K562 (cell line): ENCODE data around the gene UBFD1. TPM values are rescaled to one million over a fixed set of nuclear protein-coding genes. Genes with fewer than 3 reads are reported as not detected.
A peak's percentile ranks its signal among the peaks of the same experiment; 100 is the strongest.

Experiments used
- BCL6 ChIP-seq: fragments of 250-450 bp; sonication (Bioruptor Pico); IDR thresholded peaks from 2 replicates; pipeline ENCODE4 v1.4.0; 2020
- DIDO1 ChIP-seq: fragments of 450-650 bp; IDR thresholded peaks from 2 replicates; pipeline ENCODE4 v1.6.1; 2016; ENCODE audit warnings: low read depth, missing biosample characterization, missing genetic modification characterization
- FUS ChIP-seq: fragments of 200-400 bp; formaldehyde crosslinking; optimal IDR thresholded peaks from 2 replicates; pipeline ENCODE3; 2017; ENCODE audit warnings: low read depth, low read length
- HNRNPLL ChIP-seq: fragments of 200-400 bp; formaldehyde crosslinking; IDR thresholded peaks from 2 replicates; pipeline ENCODE4 v1.6.1; 2017; ENCODE audit warnings: low read length, low read depth, mild to moderate bottlenecking; ENCODE audit not compliant: poor library complexity, severe bottlenecking
- KDM2B ChIP-seq: fragments of 250-450 bp; sonication (Bioruptor Pico); IDR thresholded peaks from 2 replicates; pipeline ENCODE4 v1.8.0; 2021; ENCODE audit warnings: mild to moderate bottlenecking, moderate library complexity
- NCOA1 ChIP-seq: fragments of 450-650 bp; IDR thresholded peaks from 2 replicates; pipeline ENCODE4 v1.6.1; 2016; ENCODE audit warnings: low read depth
- NFE2 ChIP-seq: IDR thresholded peaks from 2 replicates; pipeline ENCODE4 v1.6.1; 2014; ENCODE audit warnings: antibody characterized with exemption, low read depth
- NFRKB ChIP-seq: fragments of 450-650 bp; IDR thresholded peaks from 2 replicates; pipeline ENCODE4 v1.6.1; 2016; ENCODE audit warnings: low read depth
- PHB2 ChIP-seq: fragments of 450-650 bp; IDR thresholded peaks from 2 replicates; pipeline ENCODE4 v1.6.1; 2017; ENCODE audit warnings: low read depth
- PTTG1 ChIP-seq: fragments of 450-650 bp; IDR thresholded peaks from 2 replicates; pipeline ENCODE4 v1.6.1; 2016; ENCODE audit warnings: low read depth, mild to moderate bottlenecking, missing genetic modification characterization, missing compliant biosample characterization
- SRF ChIP-seq, 2 experiments: fragments of 250-450, 450-650 bp in 1 of 2; sonication (Bioruptor Pico) in 1 of 2; sonication (generic) in 1 of 2; formaldehyde crosslinking; IDR thresholded peaks; 2 replicates each; pipeline versions ENCODE4 v1.5.0 to v1.5.1; 2020 to 2022; ENCODE audit warnings: mild to moderate bottlenecking in 1 of 2, missing genetic modification reagents in 1 of 2
- ZNF165 ChIP-seq: fragments of 250-450 bp; sonication (Bioruptor Pico); IDR thresholded peaks from 2 replicates; pipeline ENCODE4 v1.4.0; 2020; ENCODE audit warnings: borderline replicate concordance
- ZNF24 ChIP-seq: fragments of 450-650 bp; IDR thresholded peaks from 2 replicates; pipeline ENCODE4 v1.6.1; 2016
- ZNF644 ChIP-seq: fragments of 200-800 bp; sonication (Bioruptor generic); IDR thresholded peaks from 2 replicates; pipeline ENCODE4 v1.6.1; 2016; ENCODE audit warnings: low read depth, missing genetic modification characterization, missing compliant biosample characterization
- ZNF717 ChIP-seq: fragments of 250-450 bp; sonication (Bioruptor Pico); IDR thresholded peaks from 2 replicates; pipeline ENCODE4 v1.5.0; 2021
- polyA plus RNA-seq, 8 experiments: library from polyadenylated mRNA; depleted of rRNA in 4 of 8; stranded (reverse) in 5 of 8; unstranded in 3 of 8; fragments of >200 nt; fragmentation: Nextera tagmentation in 2 of 8; fragmentation: Illumina TruSeq in 1 of 8; extraction: Ambion mirVana in 2 of 8; extraction: Trizol in 1 of 8; gene quantifications; 2 replicates each; pipeline versions ENCODE4 v1.2.1 to v1.2.3, GENCODE V29; 2011 to 2014; ENCODE audit warnings: inconsistent platforms in 1 of 8, missing spikeins in 1 of 8
- total RNA-seq, 7 experiments: library from RNA; depleted of rRNA in 6 of 7; stranded (reverse); fragments of >200 nt in 6 of 7; fragmentation: Illumina TruSeq in 2 of 7; extraction: Trizol in 2 of 7; gene quantifications; 2 replicates each; pipeline versions ENCODE4 v1.2.1 to v1.2.3, GENCODE V29; 2011 to 2021; ENCODE audit warnings: low replicate concordance in 1 of 7
- TF ChIP-seq, protein P1 (sequence below): sonication (generic); formaldehyde crosslinking; IDR thresholded peaks from 2 replicates; pipeline ENCODE4 v1.8.1; 2023; ENCODE audit warnings: missing genetic modification reagents, mild to moderate bottlenecking, borderline replicate concordance
- TF ChIP-seq, protein P2 (sequence below): sonication (generic); formaldehyde crosslinking; IDR thresholded peaks from 2 replicates; pipeline ENCODE4 v1.8.1; 2023; ENCODE audit warnings: mild to moderate bottlenecking, missing genetic modification reagents
- TF ChIP-seq, protein P3 (sequence below): fragments of 250-450 bp; sonication (Bioruptor Pico); IDR thresholded peaks from 2 replicates; pipeline ENCODE4 v1.4.0; 2020
- TF ChIP-seq, protein P4 (sequence below): sonication (generic); formaldehyde crosslinking; IDR thresholded peaks from 2 replicates; pipeline ENCODE4 v1.8.1; 2023; ENCODE audit warnings: mild to moderate bottlenecking, missing genetic modification reagents

UBFD1 gene
- total and polyA plus RNA-seq, 9 of the 15 experiments (the other 6 are each of a cell fraction or from before 2014, with no cell fraction given), result 10.7 to 66.2 (median 34.0) TPM

DNA sequence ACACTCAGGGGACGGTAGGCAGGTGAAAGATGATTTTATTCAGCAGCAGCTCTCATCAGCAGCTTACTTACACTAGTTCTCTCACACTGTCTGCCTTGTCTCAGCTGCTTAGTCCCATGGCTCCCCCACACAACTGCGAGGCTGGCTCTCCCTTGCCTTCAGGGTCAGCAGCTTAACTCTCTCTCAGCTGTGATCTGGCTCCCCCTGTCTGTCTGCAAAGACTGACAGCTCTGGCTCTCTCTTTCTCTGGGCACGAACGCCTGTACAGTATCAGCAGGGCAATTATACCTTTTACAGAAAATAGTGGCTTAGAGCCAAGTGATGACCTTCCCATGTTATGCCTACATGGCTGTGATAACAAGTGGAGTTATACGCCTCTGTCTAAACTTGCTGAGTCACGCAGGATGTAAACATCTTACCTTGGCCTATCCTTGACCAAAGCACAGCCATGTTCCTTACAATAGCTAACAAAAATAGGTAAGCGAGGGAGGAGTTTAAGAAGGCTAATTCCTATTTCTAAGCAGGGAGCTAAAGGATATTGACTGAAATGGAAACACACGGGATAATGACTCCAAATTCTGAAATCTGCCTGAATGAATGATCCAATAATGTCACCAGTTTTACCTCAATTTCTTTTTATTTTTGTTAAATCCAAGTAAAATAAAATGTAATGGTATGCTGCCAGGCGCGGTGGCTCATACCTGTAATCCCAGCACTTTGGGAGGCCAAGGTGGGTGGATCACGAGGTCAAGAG, 39.7 kb downstream of the UBFD1 start (continued):
- TF ChIP-seq, protein P1, sequence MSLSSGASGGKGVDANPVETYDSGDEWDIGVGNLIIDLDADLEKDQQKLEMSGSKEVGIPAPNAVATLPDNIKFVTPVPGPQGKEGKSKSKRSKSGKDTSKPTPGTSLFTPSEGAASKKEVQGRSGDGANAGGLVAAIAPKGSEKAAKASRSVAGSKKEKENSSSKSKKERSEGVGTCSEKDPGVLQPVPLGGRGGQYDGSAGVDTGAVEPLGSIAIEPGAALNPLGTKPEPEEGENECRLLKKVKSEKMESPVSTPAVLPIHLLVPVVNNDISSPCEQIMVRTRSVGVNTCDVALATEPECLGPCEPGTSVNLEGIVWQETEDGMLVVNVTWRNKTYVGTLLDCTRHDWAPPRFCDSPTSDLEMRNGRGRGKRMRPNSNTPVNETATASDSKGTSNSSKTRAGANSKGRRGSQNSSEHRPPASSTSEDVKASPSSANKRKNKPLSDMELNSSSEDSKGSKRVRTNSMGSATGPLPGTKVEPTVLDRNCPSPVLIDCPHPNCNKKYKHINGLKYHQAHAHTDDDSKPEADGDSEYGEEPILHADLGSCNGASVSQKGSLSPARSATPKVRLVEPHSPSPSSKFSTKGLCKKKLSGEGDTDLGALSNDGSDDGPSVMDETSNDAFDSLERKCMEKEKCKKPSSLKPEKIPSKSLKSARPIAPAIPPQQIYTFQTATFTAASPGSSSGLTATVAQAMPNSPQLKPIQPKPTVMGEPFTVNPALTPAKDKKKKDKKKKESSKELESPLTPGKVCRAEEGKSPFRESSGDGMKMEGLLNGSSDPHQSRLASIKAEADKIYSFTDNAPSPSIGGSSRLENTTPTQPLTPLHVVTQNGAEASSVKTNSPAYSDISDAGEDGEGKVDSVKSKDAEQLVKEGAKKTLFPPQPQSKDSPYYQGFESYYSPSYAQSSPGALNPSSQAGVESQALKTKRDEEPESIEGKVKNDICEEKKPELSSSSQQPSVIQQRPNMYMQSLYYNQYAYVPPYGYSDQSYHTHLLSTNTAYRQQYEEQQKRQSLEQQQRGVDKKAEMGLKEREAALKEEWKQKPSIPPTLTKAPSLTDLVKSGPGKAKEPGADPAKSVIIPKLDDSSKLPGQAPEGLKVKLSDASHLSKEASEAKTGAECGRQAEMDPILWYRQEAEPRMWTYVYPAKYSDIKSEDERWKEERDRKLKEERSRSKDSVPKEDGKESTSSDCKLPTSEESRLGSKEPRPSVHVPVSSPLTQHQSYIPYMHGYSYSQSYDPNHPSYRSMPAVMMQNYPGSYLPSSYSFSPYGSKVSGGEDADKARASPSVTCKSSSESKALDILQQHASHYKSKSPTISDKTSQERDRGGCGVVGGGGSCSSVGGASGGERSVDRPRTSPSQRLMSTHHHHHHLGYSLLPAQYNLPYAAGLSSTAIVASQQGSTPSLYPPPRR, result no peak
- TF ChIP-seq ZNF644 (peak; percentile 100), KDM2B (peak; percentile 96), NFRKB (0 out of 2 replicates have a peak, but pooled peaks have one; percentile 55), SRF (CRISPR knock-in tag; IDR thresholded peaks at IDR 0.05) (peak; percentile 38 to 88; a peak in 3 of 4 replicates), ZNF24 (peak; percentile 81), NCOA1 (peak; percentile 54; the same call in 1 of the 2 replicates), BCL6 (CRISPR knock-in tag) (peak; percentile 99), ZNF165 (peak; percentile 98), HNRNPLL (no peak), NFE2 (peak; percentile 99), DIDO1 (peak; percentile 100), PTTG1 (tag) (peak; percentile 99), PHB2 (no peak), ZNF717 (CRISPR knock-in tag) (peak; percentile 94), FUS (no peak)
- TF ChIP-seq, protein P2, sequence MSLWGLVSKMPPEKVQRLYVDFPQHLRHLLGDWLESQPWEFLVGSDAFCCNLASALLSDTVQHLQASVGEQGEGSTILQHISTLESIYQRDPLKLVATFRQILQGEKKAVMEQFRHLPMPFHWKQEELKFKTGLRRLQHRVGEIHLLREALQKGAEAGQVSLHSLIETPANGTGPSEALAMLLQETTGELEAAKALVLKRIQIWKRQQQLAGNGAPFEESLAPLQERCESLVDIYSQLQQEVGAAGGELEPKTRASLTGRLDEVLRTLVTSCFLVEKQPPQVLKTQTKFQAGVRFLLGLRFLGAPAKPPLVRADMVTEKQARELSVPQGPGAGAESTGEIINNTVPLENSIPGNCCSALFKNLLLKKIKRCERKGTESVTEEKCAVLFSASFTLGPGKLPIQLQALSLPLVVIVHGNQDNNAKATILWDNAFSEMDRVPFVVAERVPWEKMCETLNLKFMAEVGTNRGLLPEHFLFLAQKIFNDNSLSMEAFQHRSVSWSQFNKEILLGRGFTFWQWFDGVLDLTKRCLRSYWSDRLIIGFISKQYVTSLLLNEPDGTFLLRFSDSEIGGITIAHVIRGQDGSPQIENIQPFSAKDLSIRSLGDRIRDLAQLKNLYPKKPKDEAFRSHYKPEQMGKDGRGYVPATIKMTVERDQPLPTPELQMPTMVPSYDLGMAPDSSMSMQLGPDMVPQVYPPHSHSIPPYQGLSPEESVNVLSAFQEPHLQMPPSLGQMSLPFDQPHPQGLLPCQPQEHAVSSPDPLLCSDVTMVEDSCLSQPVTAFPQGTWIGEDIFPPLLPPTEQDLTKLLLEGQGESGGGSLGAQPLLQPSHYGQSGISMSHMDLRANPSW (CRISPR knock-in tag), result no peak
- TF ChIP-seq, protein P3, sequence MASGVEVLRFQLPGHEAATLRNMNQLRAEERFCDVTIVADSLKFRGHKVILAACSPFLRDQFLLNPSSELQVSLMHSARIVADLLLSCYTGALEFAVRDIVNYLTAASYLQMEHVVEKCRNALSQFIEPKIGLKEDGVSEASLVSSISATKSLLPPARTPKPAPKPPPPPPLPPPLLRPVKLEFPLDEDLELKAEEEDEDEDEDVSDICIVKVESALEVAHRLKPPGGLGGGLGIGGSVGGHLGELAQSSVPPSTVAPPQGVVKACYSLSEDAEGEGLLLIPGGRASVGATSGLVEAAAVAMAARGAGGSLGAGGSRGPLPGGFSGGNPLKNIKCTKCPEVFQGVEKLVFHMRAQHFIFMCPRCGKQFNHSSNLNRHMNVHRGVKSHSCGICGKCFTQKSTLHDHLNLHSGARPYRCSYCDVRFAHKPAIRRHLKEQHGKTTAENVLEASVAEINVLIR, result peak; percentile 90
- TF ChIP-seq, protein P4, sequence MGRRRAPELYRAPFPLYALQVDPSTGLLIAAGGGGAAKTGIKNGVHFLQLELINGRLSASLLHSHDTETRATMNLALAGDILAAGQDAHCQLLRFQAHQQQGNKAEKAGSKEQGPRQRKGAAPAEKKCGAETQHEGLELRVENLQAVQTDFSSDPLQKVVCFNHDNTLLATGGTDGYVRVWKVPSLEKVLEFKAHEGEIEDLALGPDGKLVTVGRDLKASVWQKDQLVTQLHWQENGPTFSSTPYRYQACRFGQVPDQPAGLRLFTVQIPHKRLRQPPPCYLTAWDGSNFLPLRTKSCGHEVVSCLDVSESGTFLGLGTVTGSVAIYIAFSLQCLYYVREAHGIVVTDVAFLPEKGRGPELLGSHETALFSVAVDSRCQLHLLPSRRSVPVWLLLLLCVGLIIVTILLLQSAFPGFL (CRISPR knock-in tag), result 0 out of 2 replicates have a peak, but pooled peaks have one; percentile 50
